ENCODE measurements around the gene ATP8B1.
"Not testable (repeated sequence)": the region's sequence is repeated elsewhere in the genome, so short reads cannot be mapped to it uniquely, and the experiment has no call there.

The ATP8B1 gene

DNA sequence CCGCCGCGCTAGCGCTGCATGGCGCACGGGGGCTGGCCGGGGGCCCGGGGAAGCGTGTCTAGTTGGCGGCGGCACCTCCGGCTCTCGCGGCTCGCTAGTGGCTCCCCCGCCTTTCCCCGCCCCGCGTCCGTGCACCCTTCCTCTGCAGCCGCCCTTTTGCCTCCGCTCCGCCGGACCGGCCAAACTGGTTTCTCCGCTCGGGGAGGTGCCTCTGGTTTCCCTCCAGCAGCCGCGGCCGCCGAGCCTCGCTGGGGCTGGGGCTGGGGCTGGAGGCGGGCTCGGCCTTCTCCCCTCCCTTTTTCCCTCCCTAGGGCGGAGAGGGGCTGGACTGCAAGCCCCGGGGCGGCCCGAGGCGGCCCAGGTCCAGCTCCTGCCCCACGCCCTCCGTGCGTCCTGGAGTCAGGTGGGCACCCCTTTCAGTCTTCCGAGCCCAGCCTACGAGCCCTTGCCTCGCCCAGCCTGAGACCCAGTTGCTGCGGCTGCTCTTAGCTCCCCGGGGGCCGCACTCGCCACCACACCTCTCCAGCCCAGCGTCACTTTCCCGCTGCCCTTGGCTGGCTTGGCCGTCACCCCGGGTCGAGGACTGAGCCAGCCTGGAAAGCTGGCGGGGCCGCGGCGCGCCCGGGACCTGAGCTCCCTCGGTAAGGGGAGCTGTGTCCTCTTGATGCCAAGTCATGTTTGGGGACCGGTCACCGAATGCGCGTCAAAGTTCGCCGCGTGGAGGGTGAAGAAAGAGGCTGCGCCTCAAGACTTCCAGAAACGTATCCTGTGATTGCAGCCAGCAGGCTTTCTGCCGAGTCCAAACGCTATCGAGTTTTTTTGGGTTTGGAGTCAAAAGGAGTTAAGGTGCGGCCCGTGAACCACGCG is at the start of gene ATP8B1:
TSS of gene ATP8B1 (minus strand) at position 213 of the 867 bp plus-strand sequence. CDS start 71,508 bp downstream, outside the sequence.
- in situ Hi-C loops (cut with HindIII; ENCODE audit: low sequenced_read_pairs), result no loop called here

DNA sequence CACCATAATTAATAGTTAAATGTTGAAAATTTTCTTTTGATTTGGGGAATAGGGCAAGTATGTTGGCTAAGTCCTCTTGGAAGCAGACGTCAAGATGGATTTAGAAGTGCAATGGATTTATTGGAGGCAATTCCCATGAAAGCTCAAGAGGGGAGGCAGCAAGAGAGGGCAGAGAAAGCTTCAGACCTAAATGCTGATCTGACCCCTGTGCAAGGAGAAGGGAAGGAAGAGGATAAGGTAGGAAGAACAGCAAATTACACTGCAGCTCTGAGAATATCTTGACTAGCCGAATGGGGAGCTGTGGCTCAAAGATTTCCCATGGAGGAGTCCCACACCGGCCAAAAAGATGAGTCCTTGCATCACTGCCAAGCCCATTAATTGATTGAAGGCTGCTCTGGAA is 46.9 kb upstream of the ATP8B1 start:
- in situ Hi-C loops (cut with HindIII; ENCODE audit: low sequenced_read_pairs), result no loop called here

DNA sequence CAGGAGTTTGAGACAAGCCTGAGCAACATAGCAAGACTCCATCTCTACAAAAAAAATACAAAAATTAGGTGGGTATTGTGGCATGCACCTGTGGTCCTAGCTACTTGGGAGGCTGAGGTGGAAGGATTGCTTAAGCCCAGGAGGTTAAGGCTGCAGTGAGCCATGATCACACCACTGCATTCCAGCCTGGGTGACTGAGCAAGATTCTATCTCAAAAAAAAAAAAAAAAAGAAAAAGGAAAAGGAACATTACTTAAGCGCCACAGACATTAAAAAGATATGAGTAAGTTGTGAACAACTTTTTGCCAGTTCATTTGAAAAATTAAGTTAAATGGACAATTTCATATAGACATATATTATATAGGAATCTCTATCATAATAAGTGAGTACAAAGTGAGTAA is 45.3 kb upstream of the ATP8B1 start:
- in situ Hi-C loops (cut with HindIII; ENCODE audit: low sequenced_read_pairs), result not testable (repeated sequence)

GRCh38 chr18:57847431-57847830 is 44.3 kb upstream of the ATP8B1 start:
- in situ Hi-C loops (cut with HindIII; ENCODE audit: low sequenced_read_pairs), result not testable (repeated sequence)

DNA sequence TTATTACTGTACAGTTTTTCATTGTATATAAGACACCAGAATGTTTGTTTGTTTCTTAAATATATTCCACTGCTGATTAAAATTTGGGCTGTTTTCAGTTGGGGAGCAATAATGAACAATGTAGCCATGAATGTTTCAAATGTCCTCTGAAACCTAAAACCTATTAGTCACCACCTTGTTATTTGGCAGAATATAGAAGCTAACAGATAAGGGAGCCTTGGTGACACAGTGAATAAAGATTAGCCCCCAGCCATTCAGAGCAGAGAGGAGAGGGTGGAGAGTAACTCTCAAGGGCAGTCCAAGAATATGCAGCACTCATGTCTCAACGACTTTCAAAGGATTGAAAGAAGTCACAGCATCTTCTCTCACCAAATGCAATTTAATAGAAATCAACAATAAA is 43.1 kb upstream of the ATP8B1 start:
- in situ Hi-C loops (cut with HindIII; ENCODE audit: low sequenced_read_pairs), result no loop called here

DNA sequence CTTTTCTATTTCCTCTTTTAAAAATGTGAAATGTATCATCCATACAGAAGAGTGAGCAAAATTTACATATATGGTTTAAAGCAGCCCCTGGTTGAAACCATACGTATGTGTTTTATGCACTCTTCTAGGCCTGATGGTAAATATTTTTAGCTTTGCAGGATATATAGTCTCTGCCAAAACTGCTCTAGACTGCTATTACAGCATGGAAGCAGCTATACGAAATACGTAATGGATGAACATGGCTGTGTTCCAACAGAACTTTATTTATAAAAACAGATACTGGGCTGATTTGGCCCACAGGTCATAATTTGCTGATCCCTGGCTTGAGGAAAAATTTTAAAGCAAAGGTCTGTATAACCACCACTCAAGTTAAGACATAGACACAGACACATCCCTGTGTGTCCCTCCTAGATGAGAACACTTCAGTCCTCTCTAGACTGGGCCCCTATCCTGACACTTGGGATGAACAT is 42.5 kb upstream of the ATP8B1 start:
- in situ Hi-C loops (cut with HindIII; ENCODE audit: low sequenced_read_pairs), result no loop called here

- in situ Hi-C loops (cut with HindIII; ENCODE audit: low sequenced_read_pairs), result no loop called here
Observed at GRCh38 chr18:57844319-57844718, 41.2 kb upstream of the ATP8B1 start.

DNA sequence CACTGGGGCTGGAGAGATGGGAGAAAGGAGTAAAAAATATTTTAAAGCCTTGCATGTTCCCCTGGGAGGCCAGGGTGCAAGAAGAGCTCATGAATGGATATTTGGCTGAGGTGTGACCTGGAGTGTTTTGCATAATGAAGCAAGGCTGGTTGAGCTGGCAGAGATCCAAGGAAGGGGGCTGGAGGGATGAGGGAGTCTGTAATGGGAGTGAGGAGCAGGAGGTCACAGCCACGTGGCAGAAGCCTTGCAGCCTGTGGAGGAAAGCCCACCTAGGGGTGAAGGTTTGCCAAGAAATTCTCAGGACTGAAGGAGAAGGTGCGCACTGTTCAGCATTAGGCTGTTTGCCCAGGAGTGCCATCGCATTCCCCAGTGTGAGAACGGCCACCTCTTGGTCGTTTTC is 40.3 kb upstream of the ATP8B1 start:
- in situ Hi-C loops (cut with HindIII; ENCODE audit: low sequenced_read_pairs), result no loop called here

GRCh38 chr18:57841568-57841967 is 38.5 kb upstream of the ATP8B1 start:
- in situ Hi-C loops (cut with HindIII; ENCODE audit: low sequenced_read_pairs), result no loop called here

DNA sequence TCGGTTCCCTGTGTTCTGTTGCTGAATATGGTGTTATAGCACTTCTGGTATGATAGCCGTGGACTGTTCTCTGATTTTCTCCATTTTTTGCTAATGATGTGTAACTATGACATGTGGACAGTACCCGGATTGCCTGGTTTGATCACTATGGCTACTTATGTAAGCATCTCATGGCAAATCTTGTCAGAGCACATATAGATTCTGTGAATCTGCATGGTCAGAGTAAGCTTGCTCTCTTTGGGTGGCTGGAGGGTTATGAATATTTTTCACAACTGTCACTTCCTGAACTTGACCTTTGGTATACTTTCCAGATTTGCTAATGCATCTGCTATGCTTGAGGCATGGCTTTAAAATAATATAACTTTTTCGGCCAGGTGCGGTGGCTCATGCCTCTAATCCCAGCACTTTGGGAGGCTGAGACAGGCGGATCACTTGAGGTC is 36.8 kb upstream of the ATP8B1 start:
- in situ Hi-C loops (cut with HindIII; ENCODE audit: low sequenced_read_pairs), result no loop called here

GRCh38 chr18:57837917-57838548 is 34.9 kb upstream of the ATP8B1 start:
- in situ Hi-C loops (cut with HindIII; ENCODE audit: low sequenced_read_pairs), result no loop called here

- in situ Hi-C loops (cut with HindIII; ENCODE audit: low sequenced_read_pairs), result no loop called here
Observed at GRCh38 chr18:57836557-57836956, 33.4 kb upstream of the ATP8B1 start.

DNA sequence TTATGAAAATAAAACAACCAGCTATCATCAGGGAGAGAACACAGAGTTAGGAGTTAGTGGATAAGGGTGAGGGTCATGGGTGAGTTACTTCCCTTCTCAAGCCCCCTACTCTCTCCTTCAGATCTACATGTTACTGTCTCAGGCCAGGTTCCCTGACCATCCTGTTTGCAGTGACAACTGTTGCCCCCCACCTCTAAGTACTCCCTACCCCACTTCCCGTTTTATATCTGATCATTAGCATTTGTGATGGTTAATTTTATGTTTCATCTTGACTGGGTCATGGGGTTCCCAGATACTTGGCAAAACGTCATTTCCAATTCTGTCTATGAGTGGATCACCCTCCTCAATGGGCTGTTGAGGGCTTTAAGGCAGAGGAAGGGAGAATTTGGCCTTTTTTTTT is 32.8 kb upstream of the ATP8B1 start:
- in situ Hi-C loops (cut with HindIII; ENCODE audit: low sequenced_read_pairs), result no loop called here

GRCh38 chr18:57834616-57835015 is 31.5 kb upstream of the ATP8B1 start:
- in situ Hi-C loops (cut with HindIII; ENCODE audit: low sequenced_read_pairs), result no loop called here

DNA sequence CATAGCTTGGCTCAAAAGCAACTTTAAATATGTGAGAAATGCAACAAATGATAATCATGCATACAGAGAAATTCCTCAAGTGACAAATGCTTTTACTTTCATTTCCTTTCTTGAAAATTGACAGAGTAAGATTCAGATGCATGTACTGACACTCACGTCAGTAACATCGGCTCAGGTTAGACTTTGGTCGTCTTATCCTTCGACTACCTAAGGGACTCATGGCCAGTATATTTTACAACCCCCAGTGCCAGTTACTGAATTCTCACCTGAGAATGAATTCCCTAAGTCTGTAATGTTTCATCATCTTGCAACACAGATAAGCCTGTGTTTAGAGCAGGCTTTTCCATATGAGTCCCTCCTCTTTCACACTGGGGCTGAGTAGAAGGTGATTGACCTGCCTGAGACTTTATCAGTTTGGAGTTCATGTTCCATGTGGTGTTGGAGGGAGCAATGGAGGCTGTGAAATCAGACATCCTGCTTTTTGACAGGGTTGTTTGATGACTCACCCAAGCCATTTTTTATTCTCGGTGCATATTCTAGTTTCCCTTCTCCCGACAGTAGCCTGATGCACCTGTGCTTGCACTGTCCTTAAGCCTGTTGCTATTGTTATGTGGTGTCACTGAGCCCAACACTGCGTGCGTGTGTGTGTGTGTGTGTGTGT is 30.5 kb upstream of the ATP8B1 start:
- in situ Hi-C loops (cut with HindIII; ENCODE audit: low sequenced_read_pairs), result no loop called here

- in situ Hi-C loops (cut with HindIII; ENCODE audit: low sequenced_read_pairs), result no loop called here
Observed at GRCh38 chr18:57832730-57833129, 29.6 kb upstream of the ATP8B1 start.

- in situ Hi-C loops (cut with HindIII; ENCODE audit: low sequenced_read_pairs), result no loop called here
Observed at GRCh38 chr18:57831597-57832377, 28.7 kb upstream of the ATP8B1 start.

GRCh38 chr18:57827646-57828045 is 24.5 kb upstream of the ATP8B1 start:
- in situ Hi-C loops (cut with HindIII; ENCODE audit: low sequenced_read_pairs), result no loop called here

DNA sequence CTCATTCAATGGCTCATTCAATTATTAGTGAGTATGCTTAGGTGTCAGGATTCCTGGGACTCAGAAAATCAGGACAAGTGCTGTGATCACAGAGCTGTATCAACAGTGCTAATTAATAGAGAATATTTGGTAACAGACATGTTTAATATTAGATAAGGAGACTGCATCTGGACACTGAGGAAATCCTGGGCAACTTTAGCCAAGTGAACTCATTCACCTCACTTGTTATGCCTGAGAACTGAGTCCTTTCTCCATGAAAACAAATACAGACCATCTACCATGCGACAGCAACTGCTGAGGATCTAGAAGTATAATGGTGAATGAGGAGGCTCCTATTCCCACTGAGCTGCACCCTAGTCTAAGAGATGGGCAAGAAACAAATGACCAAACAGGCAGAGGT is 23.1 kb upstream of the ATP8B1 start:
- in situ Hi-C loops (cut with HindIII; ENCODE audit: low sequenced_read_pairs), result no loop called here

- in situ Hi-C loops (cut with HindIII; ENCODE audit: low sequenced_read_pairs), result not testable (repeated sequence)
Observed at GRCh38 chr18:57820583-57820982, 17.5 kb upstream of the ATP8B1 start.

Data from DLD1 (cell line).